OCI-LY7 (cell line): ENCODE measurements around the gene ITGAE. TPM values are rescaled to one million over a fixed set of nuclear protein-coding genes. Genes with fewer than 3 reads are reported as not detected.

ENCODE experiments used
- BruUV-seq: library from RNA; stranded (reverse); fragments of 400-500 nt; replicated peaks from 2 replicates; lab custom pipeline; 2021; lab: Mats Ljungman, UMichigan
- CTCF ChIA-PET: fragments of 300-600 bp; sonication (Branson Sonifier 250); formaldehyde crosslinking; loops from one replicate; lab custom pipeline; 2022; ENCODE audit warnings: antibody characterized with exemption; ENCODE audit not compliant: unreplicated experiment; lab: Charles Lee
- POLR2A ChIA-PET: fragments of 300-600 bp; sonication (Branson Sonifier 250); formaldehyde crosslinking; loops from one replicate; lab custom pipeline; 2022; ENCODE audit warnings: antibody characterized with exemption; lab: Charles Lee
- DNase-seq: peaks from one replicate; pipeline ENCODE4 v3.0.0-alpha.2; 2015; ENCODE audit warnings: low spot score
- H2AFZ ChIP-seq: fragments of 200-600 bp; sonication (generic), shearing (Covaris generic); 2 replicates; pipeline ENCODE4 v1.6.1; 2014; ENCODE audit warnings: mild to moderate bottlenecking, antibody characterized with exemption, low read length, moderate library complexity
- H3K27ac ChIP-seq: fragments of 200-600 bp; sonication (generic); 2 replicates; pipeline ENCODE4 v1.5.1; 2014; ENCODE audit warnings: mixed run types, low read depth, mild to moderate bottlenecking, moderate library complexity, low read length, inconsistent platforms; ENCODE audit not compliant: poor library complexity, severe bottlenecking
- H3K36me3 ChIP-seq: fragments of 200-600 bp; sonication (generic); 2 replicates; pipeline ENCODE4 v1.6.1; 2014; ENCODE audit warnings: mild to moderate bottlenecking, antibody characterized with exemption, low read length, moderate library complexity, mixed read lengths; ENCODE audit not compliant: insufficient read depth
- H3K4me1 ChIP-seq: fragments of 200-600 bp; sonication (generic); 2 replicates; pipeline ENCODE4 v1.5.1; 2014; ENCODE audit warnings: mild to moderate bottlenecking, low read length; ENCODE audit not compliant: insufficient read depth, poor library complexity, severe bottlenecking
- H3K4me2 ChIP-seq: fragments of 200-600 bp; sonication (generic); 2 replicates; pipeline ENCODE4 v1.6.1; 2014; ENCODE audit warnings: mild to moderate bottlenecking, low read length
- H3K4me3 ChIP-seq: fragments of 200-600 bp; sonication (generic); 2 replicates; pipeline ENCODE4 v1.5.1; 2014; ENCODE audit warnings: mild to moderate bottlenecking, low read depth, low read length; ENCODE audit not compliant: poor library complexity, severe bottlenecking
- H3K79me2 ChIP-seq: fragments of 200-600 bp; sonication (generic); 2 replicates; pipeline ENCODE4 v1.6.1; 2016; ENCODE audit warnings: low read depth, mild to moderate bottlenecking, low read length, moderate library complexity, mixed read lengths; ENCODE audit not compliant: insufficient read depth
- H3K9me2 ChIP-seq: fragments of 200-600 bp; sonication (generic); 2 replicates; pipeline ENCODE4 v1.6.1; 2016; ENCODE audit warnings: mild to moderate bottlenecking, low read length, mixed read lengths; ENCODE audit not compliant: insufficient read depth
- H3K9me3 ChIP-seq: fragments of 200-600 bp; sonication (generic); 2 replicates; pipeline ENCODE4 v1.6.1; 2014; ENCODE audit warnings: mild to moderate bottlenecking, mixed run types, low read length, mixed read lengths
- H4K20me1 ChIP-seq: fragments of 200-600 bp; sonication (generic); 2 replicates; pipeline ENCODE4 v1.6.1; 2014; ENCODE audit warnings: mild to moderate bottlenecking, antibody characterized with exemption, low read length, moderate library complexity, mixed read lengths; ENCODE audit not compliant: insufficient read depth
- CTCF ChIP-seq: fragments of 200-600 bp; sonication (generic); conservative IDR thresholded peaks from 2 replicates; pipeline ENCODE4 v1.5.1; 2014; ENCODE audit warnings: mild to moderate bottlenecking, antibody characterized with exemption, low read length, moderate library complexity, mixed read lengths
- EZH2phosphoT487 ChIP-seq: fragments of 200-600 bp; sonication (generic); IDR thresholded peaks from 2 replicates; pipeline ENCODE4 v1.6.1; 2018; ENCODE audit warnings: low read depth, borderline replicate concordance, mild to moderate bottlenecking, mixed run types, antibody characterized with exemption, low read length, moderate library complexity, mixed read lengths
- intact Hi-C: fragments of 100-400 bp; cut with micrococcal nuclease; formaldehyde crosslinking; loops from one replicate; pipeline ENCODE4 v1.10.0; 2022; ENCODE audit not compliant: unreplicated experiment
- total RNA-seq, 2 experiments: library from RNA; depleted of rRNA in 1 of 2; stranded (reverse); fragments of >200 nt in 1 of 2; shearing (Covaris generic) in 1 of 2; gene quantifications; 2 replicates each; pipeline ENCODE4 v1.2.3, GENCODE V29; 2014 to 2022

Gene ITGAE
- total RNA-seq, 2 experiments from 2014 or later, result 52.2 to 61.2 TPM

GRCh38 chr17:3688852-3689261 is 112.1 kb downstream of the ITGAE start:
- peak overlapping the region; percentile 53 for H3K4me2 ChIP-seq
- peak overlapping the region; percentile 81 for H3K27ac ChIP-seq
- intact Hi-C loops, result no loop called here
- H3K4me1 ChIP-seq, result peaks cover 73% of the 10 kb centered on the region
- TF ChIP-seq EZH2phosphoT487 (no peak), CTCF (no peak)
- ChIA-PET POLR2A (no interaction called here), CTCF (no interaction called here)
- H3K9me2 ChIP-seq, result no peaks in the 10 kb centered on the region
- peaks cover 34% of the 10 kb centered on the region for H3K79me2 ChIP-seq
- 0 out of 2 replicates have a peak, but pooled peaks cover 4% of the 10 kb centered on the region for H4K20me1 ChIP-seq
- no TSS peak for BruUV-seq
- no peak for DNase-seq
- H3K36me3 ChIP-seq, result peaks cover 58% of the 10 kb centered on the region
- no peak overlapping the region for H2AFZ ChIP-seq
- H3K9me3 ChIP-seq, result no peaks in the 10 kb centered on the region
- peak overlapping the region; percentile 33 for H3K4me3 ChIP-seq

DNA sequence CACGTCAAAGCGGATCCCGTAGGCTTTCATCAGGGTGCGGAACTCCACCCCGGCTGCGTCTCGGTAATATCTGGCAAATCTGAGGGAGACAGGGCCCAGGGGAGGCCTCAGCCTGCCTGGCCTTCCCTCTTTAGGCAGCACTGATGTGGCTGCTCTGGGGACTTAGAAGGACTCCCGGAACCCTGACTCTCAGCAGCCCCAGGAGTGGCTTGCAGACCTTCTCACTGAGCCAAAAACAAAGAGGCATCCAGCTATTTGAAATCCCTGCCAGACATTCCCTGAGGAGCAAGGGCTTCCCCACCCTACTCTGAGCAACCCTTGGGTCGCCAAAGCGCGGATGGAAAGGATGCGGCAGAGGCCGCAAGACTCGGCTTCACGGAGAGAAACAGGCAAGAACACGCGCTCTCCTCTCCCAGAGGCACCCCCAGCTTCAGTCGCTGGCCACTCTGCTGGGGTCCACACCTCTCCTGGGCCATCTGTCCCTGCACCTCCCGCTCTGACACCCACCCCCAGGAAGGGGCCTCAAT is 112.9 kb downstream of the ITGAE start:
- intact Hi-C loops, result no loop called here
- Histone ChIP-seq H3K27ac (peak overlapping the region; percentile 81), H3K79me2 (peaks cover 26% of the 10 kb centered on the region), H3K9me3 (no peaks in the 10 kb centered on the region), H2AFZ (no peak overlapping the region), H3K4me2 (peak overlapping the region; percentile 53), H3K9me2 (no peaks in the 10 kb centered on the region), H3K4me3 (peak overlapping the region; percentile 33), H3K36me3 (peaks cover 63% of the 10 kb centered on the region), H3K4me1 (peaks cover 77% of the 10 kb centered on the region), H4K20me1 (0 out of 2 replicates have a peak, but pooled peaks cover 4% of the 10 kb centered on the region)
- no peak for TF ChIP-seq EZH2phosphoT487
- TF ChIP-seq CTCF, result no peak
- POLR2A ChIA-PET, result interaction anchor here (0.7 kb wide), 1 partner anchor 21 kb away, joined by 3 read pairs; no protein-coding TSS in a partner anchor
- peak; percentile 71 for DNase-seq
- BruUV-seq, result no TSS peak
- CTCF ChIA-PET, result no interaction called here

GRCh38 chr17:3685174-3685573 is 115.8 kb downstream of the ITGAE start:
- Histone ChIP-seq H3K9me2 (no peaks in the 10 kb centered on the region), H2AFZ (no peak overlapping the region), H3K9me3 (no peaks in the 10 kb centered on the region), H3K79me2 (no peaks in the 10 kb centered on the region), H3K36me3 (peaks cover 65% of the 10 kb centered on the region), H3K4me1 (peaks cover 52% of the 10 kb centered on the region), H4K20me1 (no peaks in the 10 kb centered on the region), H3K4me3 (no peak overlapping the region), H3K4me2 (peak overlapping the region; percentile 42; the same call in 1 of the 2 replicates), H3K27ac (peak overlapping the region; percentile 91)
- CTCF ChIA-PET, result no interaction called here
- BruUV-seq, result no TSS peak
- POLR2A ChIA-PET, result no interaction called here
- peak; percentile 44 for DNase-seq
- no peak for TF ChIP-seq EZH2phosphoT487
- TF ChIP-seq CTCF, result no peak
- intact Hi-C loops, result no loop called here
